ENCODE results near the gene RUNX1. TPM values are rescaled to one million over a fixed set of nuclear protein-coding genes. Genes with fewer than 3 reads are reported as not detected.

RUNX1 gene
- total RNA-seq, 6 experiments from 2014 or later: 2.9 to 18.3 (median 4.3) TPM

GRCh38 chr21:35046263-35046624 lies 2.9 kb downstream of the RUNX1 start:
- ATAC-seq (no peak), DNase-seq (no peak)
- no peaks in the 10 kb centered on the region for H3K9me3 ChIP-seq
- intact Hi-C loops (cut with DNase I): no loop called here
- H3K27ac ChIP-seq: peak overlapping the region in 2 of 3 donors; percentile 9 to 34
- TF ChIP-seq POLR2A (IDR thresholded peaks at IDR 0.05) (no peak), CTCF (IDR thresholded peaks at IDR 0.05) (no peak)
- H3K27me3 ChIP-seq: no peaks in the 10 kb centered on the region
- H3K4me3 ChIP-seq: no peak overlapping the region
- 52% methylated on average over 5 of the region's 6 CpGs for WGBS (ENCODE audit: insufficient coverage, low coverage, low lambda C conversion rate, missing lambda C conversion rate)
- no peaks in the 10 kb centered on the region for H3K36me3 ChIP-seq
- no peaks in the 10 kb centered on the region for H3K4me1 ChIP-seq

GRCh38 chr21:35045542-35046262 lies 3.4 kb downstream of the RUNX1 start:
- H3K4me3 ChIP-seq: no peak overlapping the region
- no peak overlapping the region for H3K27ac ChIP-seq
- 56% methylated on average over 16 of the region's 17 CpGs for WGBS (ENCODE audit: insufficient coverage, low coverage, low lambda C conversion rate, missing lambda C conversion rate)
- intact Hi-C loops (cut with DNase I): no loop called here
- DNase-seq (no peak), ATAC-seq (no peak)
- no peaks in the 10 kb centered on the region for H3K36me3 ChIP-seq
- H3K9me3 ChIP-seq: no peaks in the 10 kb centered on the region
- TF ChIP-seq CTCF (IDR thresholded peaks at IDR 0.05) (no peak), POLR2A (IDR thresholded peaks at IDR 0.05) (no peak)
- no peaks in the 10 kb centered on the region for H3K27me3 ChIP-seq
- no peaks in the 10 kb centered on the region for H3K4me1 ChIP-seq

- Histone ChIP-seq H3K27ac (no peak overlapping the region), H3K27me3 (no peaks in the 10 kb centered on the region), H3K36me3 (no peaks in the 10 kb centered on the region), H3K4me3 (no peak overlapping the region), H3K9me3 (no peaks in the 10 kb centered on the region), H3K4me1 (peaks cover 0 to 5% (median 2%) of the 10 kb centered on the region in 4 donors)
- TF ChIP-seq POLR2A (IDR thresholded peaks at IDR 0.05) (no peak), CTCF (IDR thresholded peaks at IDR 0.05) (no peak)
- intact Hi-C loops (cut with DNase I): no loop called here
- 68% methylated on average over 8 of the region's 8 CpGs for WGBS (ENCODE audit: insufficient coverage, low coverage, low lambda C conversion rate, missing lambda C conversion rate)
- ATAC-seq: no peak
- DNase-seq: no peak
Measured at GRCh38 chr21:35044770-35045541, 4.1 kb downstream of the RUNX1 start.

GRCh38 chr21:35044128-35044527 lies 5.0 kb downstream of the RUNX1 start:
- Histone ChIP-seq H3K9me3 (no peaks in the 10 kb centered on the region), H3K4me3 (no peak overlapping the region), H3K27me3 (no peaks in the 10 kb centered on the region), H3K27ac (no peak overlapping the region), H3K4me1 (peaks cover 0 to 13% (median 5%) of the 10 kb centered on the region in 4 donors), H3K36me3 (no peaks in the 10 kb centered on the region)
- TF ChIP-seq POLR2A (IDR thresholded peaks at IDR 0.05) (no peak), CTCF (IDR thresholded peaks at IDR 0.05) (no peak)
- ATAC-seq: no peak
- intact Hi-C loops (cut with DNase I): no loop called here
- WGBS (ENCODE audit: insufficient coverage, low coverage, low lambda C conversion rate, missing lambda C conversion rate): 81% methylated on average over 3 of the region's 3 CpGs
- no peak for DNase-seq

Data from right lobe of liver (tissue), 6 donors.